ENCODE data around the gene NR1D2.

Gene NR1D2

DNA sequence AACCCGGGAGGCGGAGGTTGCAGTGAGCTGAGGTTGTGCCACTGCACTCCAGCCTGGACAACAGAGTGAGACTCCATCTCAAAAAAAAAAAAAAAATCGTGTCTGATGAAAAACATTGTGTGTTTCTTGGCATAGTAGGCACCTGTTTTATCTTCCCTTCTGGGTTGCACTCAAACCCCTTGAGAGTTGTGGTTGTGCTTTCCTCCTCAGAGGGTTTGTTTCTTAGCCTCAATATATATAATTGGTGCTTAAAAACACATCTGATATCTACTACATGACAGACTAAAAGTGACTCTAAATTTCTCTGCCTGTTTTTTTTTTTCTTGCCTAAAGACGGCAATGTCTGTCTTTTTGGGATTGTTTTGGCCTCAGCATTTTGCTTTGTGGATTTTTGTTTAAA is 7.6 kb downstream of the NR1D2 start:
- H3K27me3 ChIP-seq, result no peaks in the 10 kb centered on the region
- peaks cover 0 to 9% (median 0%) of the 10 kb centered on the region in 3 donors for H3K36me3 ChIP-seq
- DNase-seq, result no peak
- intact Hi-C loops (cut with DNase I; ENCODE audit: low total_unique reads), result no loop called here
- no peak overlapping the region for H3K4me3 ChIP-seq
- H3K27ac ChIP-seq, result peak overlapping the region; percentile 50 to 83
- no peaks in the 10 kb centered on the region for H3K9me3 ChIP-seq
- H3K4me1 ChIP-seq, result peaks cover 0 to 97% (median 57%) of the 10 kb centered on the region in 4 donors
- TF ChIP-seq, protein P1, sequence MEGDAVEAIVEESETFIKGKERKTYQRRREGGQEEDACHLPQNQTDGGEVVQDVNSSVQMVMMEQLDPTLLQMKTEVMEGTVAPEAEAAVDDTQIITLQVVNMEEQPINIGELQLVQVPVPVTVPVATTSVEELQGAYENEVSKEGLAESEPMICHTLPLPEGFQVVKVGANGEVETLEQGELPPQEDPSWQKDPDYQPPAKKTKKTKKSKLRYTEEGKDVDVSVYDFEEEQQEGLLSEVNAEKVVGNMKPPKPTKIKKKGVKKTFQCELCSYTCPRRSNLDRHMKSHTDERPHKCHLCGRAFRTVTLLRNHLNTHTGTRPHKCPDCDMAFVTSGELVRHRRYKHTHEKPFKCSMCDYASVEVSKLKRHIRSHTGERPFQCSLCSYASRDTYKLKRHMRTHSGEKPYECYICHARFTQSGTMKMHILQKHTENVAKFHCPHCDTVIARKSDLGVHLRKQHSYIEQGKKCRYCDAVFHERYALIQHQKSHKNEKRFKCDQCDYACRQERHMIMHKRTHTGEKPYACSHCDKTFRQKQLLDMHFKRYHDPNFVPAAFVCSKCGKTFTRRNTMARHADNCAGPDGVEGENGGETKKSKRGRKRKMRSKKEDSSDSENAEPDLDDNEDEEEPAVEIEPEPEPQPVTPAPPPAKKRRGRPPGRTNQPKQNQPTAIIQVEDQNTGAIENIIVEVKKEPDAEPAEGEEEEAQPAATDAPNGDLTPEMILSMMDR (IDR thresholded peaks at IDR 0.05), result no peak

DNA sequence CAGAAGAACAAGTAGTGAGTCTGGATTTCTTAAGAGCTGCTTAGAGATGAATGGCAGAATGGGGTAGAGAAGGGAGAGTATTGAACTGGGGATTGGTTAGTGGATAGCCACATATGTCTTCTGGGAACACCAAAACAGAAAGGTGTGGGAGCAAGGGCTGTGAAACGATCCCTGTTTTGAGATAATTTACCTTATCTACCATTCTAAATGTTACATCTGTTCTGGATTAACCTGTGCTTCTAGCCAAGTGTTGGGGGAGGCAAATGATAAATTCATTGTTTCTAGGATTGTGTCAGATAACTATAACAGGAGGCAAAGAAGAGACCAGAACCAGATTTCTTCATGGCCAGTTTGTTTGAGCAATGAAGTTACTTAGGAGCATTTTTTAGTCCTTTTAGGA is 8.4 kb downstream of the NR1D2 start:
- H3K36me3 ChIP-seq, result peaks cover 0 to 13% (median 0%) of the 10 kb centered on the region in 3 donors
- TF ChIP-seq, protein P1 (IDR thresholded peaks at IDR 0.05), result no peak
- no peaks in the 10 kb centered on the region for H3K27me3 ChIP-seq
- peak overlapping the region; percentile 50 to 83 for H3K27ac ChIP-seq
- H3K4me1 ChIP-seq, result peaks cover 0 to 97% (median 54%) of the 10 kb centered on the region in 4 donors
- H3K4me3 ChIP-seq, result no peak overlapping the region
- intact Hi-C loops (cut with DNase I; ENCODE audit: low total_unique reads), result no loop called here
- no peak for DNase-seq
- no peaks in the 10 kb centered on the region for H3K9me3 ChIP-seq

DNA sequence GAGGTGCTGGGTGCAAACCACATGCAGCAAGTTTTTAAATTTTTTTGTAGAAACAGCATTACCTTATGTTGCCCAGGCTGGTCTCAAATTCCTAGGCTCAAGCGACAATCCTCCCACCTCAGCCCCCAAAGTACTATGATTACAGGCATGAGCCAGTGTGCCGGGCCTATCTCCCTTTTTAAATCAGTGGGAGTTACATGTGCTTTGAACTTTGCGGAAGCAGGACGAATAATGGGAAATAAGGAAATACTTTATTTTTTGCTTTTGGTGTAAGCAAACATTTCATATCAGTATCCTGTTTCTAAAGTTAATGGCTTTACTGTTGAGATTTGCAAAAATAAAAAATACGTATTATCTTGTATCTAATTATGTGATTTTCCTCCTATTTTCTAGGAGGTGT is 9.1 kb downstream of the NR1D2 start:
- intact Hi-C loops (cut with DNase I; ENCODE audit: low total_unique reads), result no loop called here
- DNase-seq, result no peak
- no peak overlapping the region for H3K4me3 ChIP-seq
- H3K9me3 ChIP-seq, result no peaks in the 10 kb centered on the region
- TF ChIP-seq, protein P1 (IDR thresholded peaks at IDR 0.05), result no peak
- H3K4me1 ChIP-seq, result peaks cover 0 to 97% (median 54%) of the 10 kb centered on the region in 4 donors
- H3K27ac ChIP-seq, result peak overlapping the region; percentile 50 to 83
- peaks cover 0 to 13% (median 0%) of the 10 kb centered on the region in 3 donors for H3K36me3 ChIP-seq
- no peaks in the 10 kb centered on the region for H3K27me3 ChIP-seq

DNA sequence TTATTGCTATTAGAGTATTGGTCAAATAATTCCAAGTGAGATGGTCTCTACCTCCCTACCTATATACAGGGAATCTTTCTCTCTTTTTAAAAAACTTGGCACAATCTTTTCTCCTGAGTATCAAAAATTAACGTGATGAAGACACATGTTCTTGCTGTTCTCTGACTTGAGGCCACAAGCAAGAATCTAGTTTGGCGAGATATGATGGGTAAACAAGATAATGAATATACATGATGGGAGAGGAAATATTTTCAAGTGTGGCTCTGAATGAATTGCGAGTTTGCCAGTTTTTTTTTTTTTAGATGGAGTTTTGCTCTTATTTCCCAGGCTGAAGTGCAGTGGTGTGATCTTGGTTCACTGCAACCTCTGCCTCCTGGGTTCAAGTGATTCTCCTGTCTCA is 11.6 kb downstream of the NR1D2 start:
- TF ChIP-seq, protein P1 (IDR thresholded peaks at IDR 0.05), result no peak
- Histone ChIP-seq H3K9me3 (no peaks in the 10 kb centered on the region), H3K4me1 (peaks cover 0 to 81% (median 38%) of the 10 kb centered on the region in 4 donors), H3K4me3 (no peak overlapping the region), H3K36me3 (peaks cover 3 to 32% (median 16%) of the 10 kb centered on the region in 3 donors), H3K27me3 (no peaks in the 10 kb centered on the region), H3K27ac (no peak overlapping the region)
- intact Hi-C loops (cut with DNase I; ENCODE audit: low total_unique reads), result no loop called here
- no peak for DNase-seq

DNA sequence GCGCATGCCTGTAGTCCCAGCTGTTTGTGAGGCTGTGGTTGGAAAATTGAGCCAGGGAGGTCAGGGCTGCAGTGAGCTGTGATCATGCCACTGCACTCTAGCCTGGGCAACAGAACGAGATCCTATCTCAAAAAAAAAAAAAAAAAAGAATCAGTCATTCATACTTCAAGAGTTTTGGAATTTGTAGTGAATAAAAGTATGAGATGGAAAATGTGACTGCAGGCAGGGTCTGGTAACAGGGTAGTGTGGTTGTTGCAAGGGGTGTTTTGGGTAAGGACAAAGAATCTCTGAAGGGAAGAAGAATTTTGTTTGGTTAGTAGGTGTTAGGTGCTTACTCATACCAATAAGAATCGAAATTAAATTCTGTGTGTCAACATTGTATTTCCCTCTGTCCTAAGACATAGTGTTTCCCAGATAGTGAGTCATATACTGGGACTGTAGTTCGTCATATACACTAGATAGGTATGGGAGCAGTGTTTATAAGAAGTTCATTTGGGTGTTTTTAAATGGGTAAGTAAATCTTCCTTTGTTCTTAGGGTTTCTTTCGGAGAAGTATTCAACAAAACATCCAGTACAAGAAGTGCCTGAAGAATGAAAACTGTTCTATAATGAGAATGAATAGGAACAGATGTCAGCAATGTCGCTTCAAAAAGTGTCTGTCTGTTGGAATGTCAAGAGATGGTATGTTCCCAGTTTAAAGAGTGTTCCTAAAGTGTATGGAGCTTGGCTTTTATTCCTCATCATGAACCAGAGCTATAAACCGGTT is 14.2 kb downstream of the NR1D2 start:
- Histone ChIP-seq H3K36me3 (peaks cover 19 to 46% (median 33%) of the 10 kb centered on the region in 3 donors), H3K9me3 (no peaks in the 10 kb centered on the region), H3K27me3 (no peaks in the 10 kb centered on the region), H3K4me1 (peaks cover 0 to 74% (median 19%) of the 10 kb centered on the region in 4 donors), H3K4me3 (no peak overlapping the region), H3K27ac (peak overlapping the region in 1 of 2 donors; percentile 18)
- no peak for DNase-seq
- TF ChIP-seq, protein P1 (IDR thresholded peaks at IDR 0.05), result no peak
- intact Hi-C loops (cut with DNase I; ENCODE audit: low total_unique reads), result no loop called here

Data from tibial artery (tissue), 4 donors.